ENCODE data around the gene NEUROD6. TPM values are rescaled to one million over a fixed set of nuclear protein-coding genes. Genes with fewer than 3 reads are reported as not detected.

The NEUROD6 gene
- polyA plus RNA-seq, 1 donor from 2014 or later, result not detected

DNA sequence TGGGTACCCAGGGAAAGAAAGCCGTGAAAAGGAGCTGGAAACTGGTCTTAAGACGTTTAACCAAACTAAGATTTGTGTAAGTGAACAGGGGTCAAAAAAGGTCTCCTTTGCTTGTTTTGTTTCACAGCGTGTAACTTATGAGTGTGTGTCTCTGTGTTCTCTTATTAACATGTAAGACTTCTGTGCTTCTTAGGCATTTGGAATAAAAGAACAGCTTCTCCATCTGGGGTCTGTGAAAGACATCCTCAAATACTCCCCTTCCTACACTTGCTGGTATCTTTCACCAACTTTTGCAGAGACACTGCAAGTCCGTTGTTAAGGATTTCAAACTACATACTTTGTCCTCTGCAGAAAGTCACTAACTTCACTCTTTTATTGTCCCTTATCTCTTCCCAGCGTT is 615 bp upstream of the NEUROD6 start:
- Histone ChIP-seq H2AFZ (ENCODE audit: low read depth, low read length) (no peak overlapping the region), H3K36me3 (ENCODE audit: insufficient read depth, low read length) (no peaks in the 10 kb centered on the region), H3K79me2 (replicated peaks; ENCODE audit: insufficient read depth, low read length) (no peaks in the 10 kb centered on the region), H3K9me3 (ENCODE audit: low read length) (no peaks in the 10 kb centered on the region), H3K27me3 (ENCODE audit: insufficient read depth, low read depth, low read length) (peaks cover 29% of the 10 kb centered on the region), H3K9ac (ENCODE audit: low read length) (no peak overlapping the region), H3K4me2 (ENCODE audit: low read length) (no peak overlapping the region), H3K4me3 (ENCODE audit: low read length) (no peak overlapping the region), H3F3A (ENCODE audit: insufficient read depth, low read length, poor library complexity, severe bottlenecking) (no peaks in the 10 kb centered on the region), H3K27ac (ENCODE audit: low read length) (no peak overlapping the region), H3K9me2 (ENCODE audit: insufficient read depth, low read length) (no peaks in the 10 kb centered on the region), H4K20me1 (ENCODE audit: insufficient read depth) (no peaks in the 10 kb centered on the region)
- no peak for TF ChIP-seq EP300 (conservative IDR thresholded peaks at IDR 0.05; ENCODE audit: poor library complexity, severe bottlenecking)
- TF ChIP-seq, protein P1, sequence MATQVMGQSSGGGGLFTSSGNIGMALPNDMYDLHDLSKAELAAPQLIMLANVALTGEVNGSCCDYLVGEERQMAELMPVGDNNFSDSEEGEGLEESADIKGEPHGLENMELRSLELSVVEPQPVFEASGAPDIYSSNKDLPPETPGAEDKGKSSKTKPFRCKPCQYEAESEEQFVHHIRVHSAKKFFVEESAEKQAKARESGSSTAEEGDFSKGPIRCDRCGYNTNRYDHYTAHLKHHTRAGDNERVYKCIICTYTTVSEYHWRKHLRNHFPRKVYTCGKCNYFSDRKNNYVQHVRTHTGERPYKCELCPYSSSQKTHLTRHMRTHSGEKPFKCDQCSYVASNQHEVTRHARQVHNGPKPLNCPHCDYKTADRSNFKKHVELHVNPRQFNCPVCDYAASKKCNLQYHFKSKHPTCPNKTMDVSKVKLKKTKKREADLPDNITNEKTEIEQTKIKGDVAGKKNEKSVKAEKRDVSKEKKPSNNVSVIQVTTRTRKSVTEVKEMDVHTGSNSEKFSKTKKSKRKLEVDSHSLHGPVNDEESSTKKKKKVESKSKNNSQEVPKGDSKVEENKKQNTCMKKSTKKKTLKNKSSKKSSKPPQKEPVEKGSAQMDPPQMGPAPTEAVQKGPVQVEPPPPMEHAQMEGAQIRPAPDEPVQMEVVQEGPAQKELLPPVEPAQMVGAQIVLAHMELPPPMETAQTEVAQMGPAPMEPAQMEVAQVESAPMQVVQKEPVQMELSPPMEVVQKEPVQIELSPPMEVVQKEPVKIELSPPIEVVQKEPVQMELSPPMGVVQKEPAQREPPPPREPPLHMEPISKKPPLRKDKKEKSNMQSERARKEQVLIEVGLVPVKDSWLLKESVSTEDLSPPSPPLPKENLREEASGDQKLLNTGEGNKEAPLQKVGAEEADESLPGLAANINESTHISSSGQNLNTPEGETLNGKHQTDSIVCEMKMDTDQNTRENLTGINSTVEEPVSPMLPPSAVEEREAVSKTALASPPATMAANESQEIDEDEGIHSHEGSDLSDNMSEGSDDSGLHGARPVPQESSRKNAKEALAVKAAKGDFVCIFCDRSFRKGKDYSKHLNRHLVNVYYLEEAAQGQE (IDR thresholded peaks at IDR 0.05; ENCODE audit: borderline replicate concordance), result no peak
- TF ChIP-seq, protein P2, sequence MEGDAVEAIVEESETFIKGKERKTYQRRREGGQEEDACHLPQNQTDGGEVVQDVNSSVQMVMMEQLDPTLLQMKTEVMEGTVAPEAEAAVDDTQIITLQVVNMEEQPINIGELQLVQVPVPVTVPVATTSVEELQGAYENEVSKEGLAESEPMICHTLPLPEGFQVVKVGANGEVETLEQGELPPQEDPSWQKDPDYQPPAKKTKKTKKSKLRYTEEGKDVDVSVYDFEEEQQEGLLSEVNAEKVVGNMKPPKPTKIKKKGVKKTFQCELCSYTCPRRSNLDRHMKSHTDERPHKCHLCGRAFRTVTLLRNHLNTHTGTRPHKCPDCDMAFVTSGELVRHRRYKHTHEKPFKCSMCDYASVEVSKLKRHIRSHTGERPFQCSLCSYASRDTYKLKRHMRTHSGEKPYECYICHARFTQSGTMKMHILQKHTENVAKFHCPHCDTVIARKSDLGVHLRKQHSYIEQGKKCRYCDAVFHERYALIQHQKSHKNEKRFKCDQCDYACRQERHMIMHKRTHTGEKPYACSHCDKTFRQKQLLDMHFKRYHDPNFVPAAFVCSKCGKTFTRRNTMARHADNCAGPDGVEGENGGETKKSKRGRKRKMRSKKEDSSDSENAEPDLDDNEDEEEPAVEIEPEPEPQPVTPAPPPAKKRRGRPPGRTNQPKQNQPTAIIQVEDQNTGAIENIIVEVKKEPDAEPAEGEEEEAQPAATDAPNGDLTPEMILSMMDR (IDR thresholded peaks at IDR 0.05; ENCODE audit: poor library complexity, severe bottlenecking), result no peak
- TF ChIP-seq MXI1 (conservative IDR thresholded peaks at IDR 0.05; ENCODE audit: poor library complexity, severe bottlenecking), result no peak
- TF ChIP-seq EZH2 (IDR thresholded peaks at IDR 0.05; ENCODE audit: borderline replicate concordance, insufficient read depth, low read length, poor library complexity, severe bottlenecking), result no peak
- TF ChIP-seq TAF1 (IDR thresholded peaks at IDR 0.05; ENCODE audit: low read depth), result no peak
- no peak for TF ChIP-seq POLR2AphosphoS5 (IDR thresholded peaks at IDR 0.05)
- TF ChIP-seq RAD21 (conservative IDR thresholded peaks at IDR 0.05), result no peak
- no peak for TF ChIP-seq SMC3 (conservative IDR thresholded peaks at IDR 0.05; ENCODE audit: poor library complexity)

DNA sequence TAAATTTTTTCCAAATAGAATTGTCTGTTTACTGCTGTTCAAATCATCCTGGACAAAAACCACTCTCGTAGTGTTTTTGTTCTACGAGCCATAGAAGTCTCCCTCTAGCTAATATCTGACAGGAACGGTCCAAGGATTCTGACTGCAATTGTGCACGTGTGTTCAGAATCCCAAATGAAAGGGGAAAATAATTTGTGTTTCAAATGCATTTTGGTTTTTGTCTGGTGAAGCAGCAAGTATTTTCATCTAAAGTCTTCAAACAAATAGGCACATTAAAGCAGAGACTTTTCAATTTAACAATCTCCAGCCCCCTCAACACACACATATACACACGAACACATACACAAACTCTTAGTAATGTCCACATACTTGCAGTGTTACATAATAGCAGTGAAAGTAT is 475 bp downstream of the NEUROD6 start:
- no peak overlapping the region for H3K4me2 ChIP-seq (ENCODE audit: low read length)
- H3K9me3 ChIP-seq (ENCODE audit: low read length), result no peaks in the 10 kb centered on the region
- H3F3A ChIP-seq (ENCODE audit: insufficient read depth, low read length, poor library complexity, severe bottlenecking), result no peaks in the 10 kb centered on the region
- H3K9ac ChIP-seq (ENCODE audit: low read length), result no peak overlapping the region
- H3K4me3 ChIP-seq (ENCODE audit: low read length), result no peak overlapping the region
- H3K36me3 ChIP-seq (ENCODE audit: insufficient read depth, low read length), result no peaks in the 10 kb centered on the region
- TF ChIP-seq, protein P1 (IDR thresholded peaks at IDR 0.05; ENCODE audit: borderline replicate concordance), result no peak
- no peak for TF ChIP-seq TAF1 (IDR thresholded peaks at IDR 0.05; ENCODE audit: low read depth)
- no peak for TF ChIP-seq POLR2AphosphoS5 (IDR thresholded peaks at IDR 0.05)
- TF ChIP-seq SMC3 (conservative IDR thresholded peaks at IDR 0.05; ENCODE audit: poor library complexity), result no peak
- no peak for TF ChIP-seq RAD21 (conservative IDR thresholded peaks at IDR 0.05)
- TF ChIP-seq, protein P2 (IDR thresholded peaks at IDR 0.05; ENCODE audit: poor library complexity, severe bottlenecking), result no peak
- no peak for TF ChIP-seq EZH2 (IDR thresholded peaks at IDR 0.05; ENCODE audit: borderline replicate concordance, insufficient read depth, low read length, poor library complexity, severe bottlenecking)
- no peak for TF ChIP-seq EP300 (conservative IDR thresholded peaks at IDR 0.05; ENCODE audit: poor library complexity, severe bottlenecking)
- no peak for TF ChIP-seq MXI1 (conservative IDR thresholded peaks at IDR 0.05; ENCODE audit: poor library complexity, severe bottlenecking)
- H4K20me1 ChIP-seq (ENCODE audit: insufficient read depth), result no peaks in the 10 kb centered on the region
- no peaks in the 10 kb centered on the region for H3K79me2 ChIP-seq (replicated peaks; ENCODE audit: insufficient read depth, low read length)
- no peaks in the 10 kb centered on the region for H3K9me2 ChIP-seq (ENCODE audit: insufficient read depth, low read length)
- H3K27ac ChIP-seq (ENCODE audit: low read length), result no peak overlapping the region
- H3K27me3 ChIP-seq (ENCODE audit: insufficient read depth, low read depth, low read length), result peaks cover 40% of the 10 kb centered on the region
- H2AFZ ChIP-seq (ENCODE audit: low read depth, low read length), result no peak overlapping the region
